Prostate gland (tissue), 2 donors: ENCODE measurements around the gene TP53BP1.

Experiments
- CTCF ChIP-seq, 4 experiments: fragments of 200-600 bp in 2 of 4; fragments of 450-650 bp in 2 of 4; sonication (generic) in 2 of 4; IDR thresholded peaks; 1 replicate in 3 of 4; 2 replicates in 1 of 4; pipeline ENCODE4 v1.5.1; 2016 to 2019; ENCODE audit warnings: antibody characterized with exemption in 4 of 4, mild to moderate bottlenecking in 2 of 4, moderate library complexity in 2 of 4
- POLR2AphosphoS5 ChIP-seq: sonication (generic); formaldehyde crosslinking; IDR thresholded peaks from one replicate; pipeline ENCODE4 v1.6.1; 2017; ENCODE audit warnings: antibody characterized with exemption

GRCh38 chr15:43521419-43521818, 28.5 kb upstream of the TP53BP1 start:
- TF ChIP-seq POLR2AphosphoS5 (no peak), CTCF (IDR thresholded peaks at IDR 0.05) (no peak)
